AG09319 (cell line): ENCODE results near the gene STAB1.

Experiments
- DNase-seq: peaks from one replicate; pipeline ENCODE4 v3.0.0-alpha.2; 2010; ENCODE audit warnings: low read depth; ENCODE audit errors: extremely low read depth
- TF ChIP-seq, protein P1 (sequence below): IDR thresholded peaks from 2 replicates; pipeline ENCODE4 v1.5.1; 2011; ENCODE audit warnings: low read depth, mild to moderate bottlenecking, inconsistent platforms, low read length, moderate library complexity

STAB1 gene

DNA sequence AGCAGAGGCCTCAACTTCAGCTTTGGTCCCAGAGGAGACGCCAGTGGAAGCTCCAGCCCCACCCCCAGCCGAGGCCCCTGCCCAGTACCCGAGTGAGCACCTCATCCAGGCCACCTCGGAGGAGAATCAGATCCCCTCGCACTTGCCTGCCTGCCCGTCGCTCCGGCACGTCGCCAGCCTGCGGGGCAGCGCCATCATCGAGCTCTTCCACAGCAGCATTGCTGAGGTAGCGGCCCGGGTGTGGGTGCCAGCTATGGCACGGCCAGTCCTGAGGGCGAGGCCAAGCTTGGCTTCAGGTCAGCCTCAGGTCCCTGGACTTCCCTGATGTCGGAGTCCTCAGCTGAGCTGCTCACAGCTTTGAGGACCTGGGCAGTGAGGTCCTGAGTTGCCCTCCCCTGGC, 5.7 kb upstream of the STAB1 start:
- no peak for DNase-seq
- TF ChIP-seq, protein P1, sequence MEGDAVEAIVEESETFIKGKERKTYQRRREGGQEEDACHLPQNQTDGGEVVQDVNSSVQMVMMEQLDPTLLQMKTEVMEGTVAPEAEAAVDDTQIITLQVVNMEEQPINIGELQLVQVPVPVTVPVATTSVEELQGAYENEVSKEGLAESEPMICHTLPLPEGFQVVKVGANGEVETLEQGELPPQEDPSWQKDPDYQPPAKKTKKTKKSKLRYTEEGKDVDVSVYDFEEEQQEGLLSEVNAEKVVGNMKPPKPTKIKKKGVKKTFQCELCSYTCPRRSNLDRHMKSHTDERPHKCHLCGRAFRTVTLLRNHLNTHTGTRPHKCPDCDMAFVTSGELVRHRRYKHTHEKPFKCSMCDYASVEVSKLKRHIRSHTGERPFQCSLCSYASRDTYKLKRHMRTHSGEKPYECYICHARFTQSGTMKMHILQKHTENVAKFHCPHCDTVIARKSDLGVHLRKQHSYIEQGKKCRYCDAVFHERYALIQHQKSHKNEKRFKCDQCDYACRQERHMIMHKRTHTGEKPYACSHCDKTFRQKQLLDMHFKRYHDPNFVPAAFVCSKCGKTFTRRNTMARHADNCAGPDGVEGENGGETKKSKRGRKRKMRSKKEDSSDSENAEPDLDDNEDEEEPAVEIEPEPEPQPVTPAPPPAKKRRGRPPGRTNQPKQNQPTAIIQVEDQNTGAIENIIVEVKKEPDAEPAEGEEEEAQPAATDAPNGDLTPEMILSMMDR: no peak

DNA sequence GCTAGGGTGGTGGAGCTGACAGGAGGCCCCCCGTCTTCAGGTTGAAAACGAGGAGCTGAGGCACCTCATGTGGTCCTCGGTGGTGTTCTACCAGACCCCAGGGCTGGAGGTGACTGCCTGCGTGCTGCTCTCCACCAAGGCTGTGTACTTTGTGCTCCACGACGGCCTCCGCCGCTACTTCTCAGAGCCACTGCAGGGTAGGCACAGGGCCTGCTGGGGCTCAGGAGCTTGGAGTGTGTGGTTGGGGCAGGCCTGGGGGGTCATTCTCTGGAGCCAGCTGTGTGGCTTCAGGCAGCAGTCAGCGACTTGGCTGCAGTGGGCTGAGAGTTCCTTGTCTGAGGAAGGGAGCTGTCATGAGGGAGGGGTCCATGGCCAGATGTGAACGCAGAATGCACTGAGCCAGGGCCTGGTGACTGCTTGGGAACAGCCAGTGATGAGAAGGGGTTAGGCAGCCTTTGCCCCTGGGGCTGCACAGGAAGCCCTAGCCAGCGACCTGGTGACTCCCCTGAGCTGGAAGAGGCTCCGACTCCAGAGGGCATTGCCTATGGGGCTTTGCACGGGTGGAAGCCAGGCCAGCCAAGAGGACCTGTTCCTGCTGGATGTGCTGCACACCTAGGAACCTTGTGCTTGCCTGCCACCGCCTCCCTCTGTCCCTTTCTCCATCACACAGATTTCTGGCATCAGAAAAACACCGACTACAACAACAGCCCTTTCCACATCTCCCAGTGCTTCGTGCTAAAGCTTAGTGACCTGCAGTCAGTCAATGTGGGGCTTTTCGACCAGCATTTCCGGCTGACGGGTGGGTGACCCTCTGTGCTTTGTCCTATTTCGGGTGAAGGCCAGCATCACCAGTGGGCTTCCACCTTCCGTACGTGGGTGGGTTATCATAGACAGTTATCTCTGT, 4.9 kb upstream of the STAB1 start:
- TF ChIP-seq, protein P1: no peak
- no peak for DNase-seq

DNA sequence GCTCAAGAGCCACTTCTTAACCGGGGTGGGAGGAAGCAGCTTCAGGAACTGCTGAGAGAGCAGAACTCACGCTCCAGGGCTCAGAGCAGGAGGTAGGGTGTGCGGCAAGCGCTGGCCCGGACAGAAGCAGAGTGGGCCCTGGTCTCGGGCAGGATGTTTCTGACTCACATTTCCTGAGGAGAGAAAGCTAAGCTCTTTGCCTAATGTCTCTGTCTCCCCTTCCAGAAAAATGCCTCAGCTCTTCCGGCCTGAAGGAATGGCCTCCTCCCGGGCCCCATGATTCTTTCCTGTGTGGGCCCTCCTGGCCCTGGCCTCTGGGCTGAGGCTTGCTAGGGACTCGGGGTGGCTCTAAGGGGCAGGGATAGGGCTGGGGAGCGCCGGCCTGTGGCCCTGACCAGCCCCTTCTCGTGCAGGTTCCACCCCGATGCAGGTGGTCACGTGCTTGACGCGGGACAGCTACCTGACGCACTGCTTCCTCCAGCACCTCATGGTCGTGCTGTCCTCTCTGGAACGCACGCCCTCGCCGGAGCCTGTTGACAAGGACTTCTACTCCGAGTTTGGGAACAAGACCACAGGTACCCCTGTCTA, 4.1 kb upstream of the STAB1 start:
- DNase-seq: no peak
- TF ChIP-seq, protein P1: no peak

DNA sequence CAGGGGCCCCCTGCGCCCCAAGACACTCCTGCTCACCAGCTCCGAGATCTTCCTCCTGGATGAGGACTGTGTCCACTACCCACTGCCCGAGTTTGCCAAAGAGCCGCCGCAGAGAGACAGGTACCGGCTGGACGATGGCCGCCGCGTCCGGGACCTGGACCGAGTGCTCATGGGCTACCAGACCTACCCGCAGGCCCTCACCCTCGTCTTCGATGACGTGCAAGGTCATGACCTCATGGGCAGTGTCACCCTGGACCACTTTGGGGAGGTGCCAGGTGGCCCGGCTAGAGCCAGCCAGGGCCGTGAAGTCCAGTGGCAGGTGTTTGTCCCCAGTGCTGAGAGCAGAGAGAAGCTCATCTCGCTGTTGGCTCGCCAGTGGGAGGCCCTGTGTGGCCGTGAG, 3.1 kb upstream of the STAB1 start:
- DNase-seq: no peak

DNA sequence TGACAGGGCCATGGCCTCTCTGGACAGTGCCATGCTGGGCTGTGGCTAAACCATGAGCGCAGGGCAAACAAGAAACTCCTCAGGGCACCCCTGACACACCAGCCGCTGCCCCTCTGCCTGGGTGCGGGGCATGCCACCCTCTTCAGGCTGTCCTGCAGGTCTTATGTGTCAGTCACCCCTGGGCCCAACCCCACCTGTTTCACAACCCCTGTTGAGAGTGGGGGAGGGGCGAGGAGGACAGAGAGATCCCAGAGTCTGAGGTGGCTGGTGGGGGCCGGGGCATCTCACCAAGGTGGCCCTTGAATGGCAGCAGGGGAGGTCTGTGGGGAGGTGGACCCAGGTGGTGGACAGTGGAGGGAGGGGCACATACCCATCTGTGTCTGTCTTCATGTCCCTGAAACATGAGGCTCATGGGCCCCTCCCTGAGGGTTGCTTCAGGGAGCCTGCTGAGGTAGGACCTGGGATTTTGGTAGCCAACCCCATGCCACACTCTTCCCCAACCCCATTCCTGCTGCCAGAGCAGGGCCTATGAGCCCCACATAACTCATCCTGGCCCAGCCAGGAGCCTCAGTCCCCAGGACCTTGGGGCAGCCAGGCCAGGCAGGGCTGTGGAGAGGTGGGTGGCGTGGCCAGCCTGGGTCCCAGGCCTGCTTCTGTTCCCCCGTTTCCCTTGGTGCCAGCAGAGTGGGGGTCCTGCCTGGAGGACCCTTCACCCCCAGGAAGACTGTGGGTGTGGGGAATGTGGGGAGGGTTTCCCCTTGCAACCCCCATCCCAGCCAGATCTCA, 1.7 kb upstream of the STAB1 start:
- no peak for DNase-seq
- TF ChIP-seq, protein P1: no peak

More for the DNA sequence above, 3.1 kb upstream of the STAB1 start:
- TF ChIP-seq, protein P1: no peak

DNA sequence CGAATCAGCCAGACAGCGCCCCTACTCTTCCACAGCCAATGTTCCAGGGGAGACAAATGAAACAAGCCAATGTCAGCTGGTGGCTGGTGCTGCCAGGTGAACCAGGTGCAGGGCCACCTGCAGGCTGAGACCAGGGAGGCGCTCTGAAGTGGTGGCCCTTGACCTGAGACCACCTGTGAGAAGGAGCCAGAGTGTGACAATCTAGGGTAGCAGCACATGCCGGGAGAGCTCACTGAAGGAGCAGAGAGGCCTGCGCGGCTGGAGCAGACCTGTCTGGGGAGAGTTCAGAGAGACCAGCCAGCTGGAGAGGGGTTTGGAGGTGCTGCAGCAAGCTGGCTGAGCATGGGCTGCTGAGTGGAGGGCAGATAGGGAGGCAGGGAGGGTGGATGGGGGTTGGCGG, 693 bp upstream of the STAB1 start:
- TF ChIP-seq, protein P1: no peak
- no peak for DNase-seq
